ENCODE measurements around the gene PSKH1.

Gene PSKH1

DNA sequence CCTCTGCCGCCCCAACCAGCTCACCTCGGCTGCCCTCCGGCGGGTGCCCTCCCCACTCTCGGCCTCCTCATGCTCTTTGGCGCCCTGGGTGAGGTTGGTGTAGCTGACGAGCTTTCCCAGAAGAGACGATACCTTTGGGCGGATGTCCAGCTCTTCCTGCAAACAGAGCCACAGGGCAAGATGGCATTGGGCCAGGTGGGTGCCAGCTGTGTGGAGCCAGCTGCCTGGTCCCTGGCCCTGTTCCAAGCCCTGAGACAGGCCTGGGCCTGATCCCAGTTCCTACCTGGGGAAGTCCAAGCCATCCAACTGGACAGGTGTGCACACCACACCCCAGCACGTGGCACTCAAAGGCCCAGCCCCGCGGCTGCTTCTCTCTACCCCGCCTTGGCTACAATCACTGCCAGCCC is 68.5 kb downstream of the PSKH1 start:
- no peak overlapping the region for H3K4me3 ChIP-seq (ENCODE audit: low read depth, low read length)
- DNase-seq (ENCODE audit: low read depth), result peak; percentile 94
- TF ChIP-seq, protein P1, sequence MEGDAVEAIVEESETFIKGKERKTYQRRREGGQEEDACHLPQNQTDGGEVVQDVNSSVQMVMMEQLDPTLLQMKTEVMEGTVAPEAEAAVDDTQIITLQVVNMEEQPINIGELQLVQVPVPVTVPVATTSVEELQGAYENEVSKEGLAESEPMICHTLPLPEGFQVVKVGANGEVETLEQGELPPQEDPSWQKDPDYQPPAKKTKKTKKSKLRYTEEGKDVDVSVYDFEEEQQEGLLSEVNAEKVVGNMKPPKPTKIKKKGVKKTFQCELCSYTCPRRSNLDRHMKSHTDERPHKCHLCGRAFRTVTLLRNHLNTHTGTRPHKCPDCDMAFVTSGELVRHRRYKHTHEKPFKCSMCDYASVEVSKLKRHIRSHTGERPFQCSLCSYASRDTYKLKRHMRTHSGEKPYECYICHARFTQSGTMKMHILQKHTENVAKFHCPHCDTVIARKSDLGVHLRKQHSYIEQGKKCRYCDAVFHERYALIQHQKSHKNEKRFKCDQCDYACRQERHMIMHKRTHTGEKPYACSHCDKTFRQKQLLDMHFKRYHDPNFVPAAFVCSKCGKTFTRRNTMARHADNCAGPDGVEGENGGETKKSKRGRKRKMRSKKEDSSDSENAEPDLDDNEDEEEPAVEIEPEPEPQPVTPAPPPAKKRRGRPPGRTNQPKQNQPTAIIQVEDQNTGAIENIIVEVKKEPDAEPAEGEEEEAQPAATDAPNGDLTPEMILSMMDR (IDR thresholded peaks at IDR 0.05; ENCODE audit: control insufficient read depth, extremely low read depth, insufficient read depth), result no peak

GRCh38 chr16:67962135-67962534 is 69.1 kb downstream of the PSKH1 start:
- TF ChIP-seq, protein P1 (IDR thresholded peaks at IDR 0.05; ENCODE audit: control insufficient read depth, extremely low read depth, insufficient read depth), result no peak
- no peak overlapping the region for H3K4me3 ChIP-seq (ENCODE audit: low read depth, low read length)
- no peak for DNase-seq (ENCODE audit: low read depth)

- no peak for DNase-seq (ENCODE audit: low read depth)
- TF ChIP-seq, protein P1 (IDR thresholded peaks at IDR 0.05; ENCODE audit: control insufficient read depth, extremely low read depth, insufficient read depth), result no peak
- H3K4me3 ChIP-seq (ENCODE audit: low read depth, low read length), result no peak overlapping the region
Observed at GRCh38 chr16:67963292-67963661, 70.2 kb downstream of the PSKH1 start.

DNA sequence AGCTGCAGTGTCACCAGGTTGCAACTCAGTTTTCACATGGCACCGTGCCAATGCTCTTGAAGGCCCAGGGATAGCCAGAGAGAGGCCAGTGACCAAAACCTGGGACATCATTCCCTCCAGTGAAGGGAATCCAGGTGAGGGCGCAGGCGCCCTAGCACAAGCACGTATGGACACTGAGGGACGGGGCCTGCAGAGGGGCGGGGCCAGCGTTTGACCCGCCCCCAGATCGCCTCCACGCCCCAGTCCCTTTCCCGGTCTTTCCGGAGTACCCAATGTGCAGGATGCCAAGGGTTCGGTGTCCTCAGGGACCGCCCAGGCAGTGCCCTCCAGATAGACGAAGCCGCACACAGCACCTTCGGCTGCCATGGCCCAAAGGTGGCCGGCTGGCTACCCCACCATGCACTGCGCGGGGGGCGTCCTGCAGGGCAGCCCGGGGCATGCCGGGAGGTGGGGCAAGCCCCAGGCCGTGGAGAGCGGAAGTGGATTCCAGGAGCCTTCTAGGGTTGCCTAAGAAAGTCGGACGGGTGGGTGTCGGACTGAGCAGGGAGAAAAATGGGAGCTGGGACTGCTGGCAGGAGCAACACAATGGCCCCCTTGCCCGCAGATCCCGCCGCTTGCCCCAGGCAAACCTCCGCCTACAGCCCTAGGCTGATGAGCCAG is 70.7 kb downstream of the PSKH1 start:
- H3K4me3 ChIP-seq (ENCODE audit: low read depth, low read length), result no peak overlapping the region
- TF ChIP-seq, protein P1 (IDR thresholded peaks at IDR 0.05; ENCODE audit: control insufficient read depth, extremely low read depth, insufficient read depth), result no peak
- no peak for DNase-seq (ENCODE audit: low read depth)

DNA sequence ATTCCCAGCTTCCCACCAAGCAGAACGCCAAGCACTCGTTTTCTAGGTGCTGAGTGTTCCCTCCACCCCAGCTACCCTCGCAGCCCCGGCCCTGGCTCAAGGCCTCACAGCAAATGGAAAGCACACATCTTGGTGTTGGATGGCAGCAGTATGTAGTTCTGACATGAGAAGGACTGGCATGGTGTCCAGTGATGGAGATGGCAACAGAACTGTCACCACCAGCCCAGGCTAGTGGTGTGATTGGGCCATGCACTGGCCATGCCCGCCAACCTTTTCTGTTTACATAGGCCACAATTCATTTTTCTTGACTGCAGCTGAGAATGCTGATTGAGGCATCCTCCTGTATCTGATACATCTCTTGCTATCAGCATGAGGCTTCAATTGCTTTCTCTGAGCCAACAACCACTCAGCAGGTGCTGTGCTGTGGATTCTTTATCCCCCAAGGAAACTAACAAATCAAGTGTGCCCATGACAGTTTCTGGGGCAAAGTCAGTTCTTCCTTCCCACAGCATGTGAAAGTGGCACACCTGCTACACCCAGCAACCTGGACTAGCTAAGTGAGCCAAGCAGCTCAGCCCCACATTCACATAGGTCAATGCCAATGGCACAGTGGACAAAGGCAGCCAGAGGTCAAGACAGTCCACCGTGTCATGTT is 71.5 kb downstream of the PSKH1 start:
- H3K4me3 ChIP-seq (ENCODE audit: low read depth, low read length), result no peak overlapping the region
- DNase-seq (ENCODE audit: low read depth), result no peak
- TF ChIP-seq, protein P1 (IDR thresholded peaks at IDR 0.05; ENCODE audit: control insufficient read depth, extremely low read depth, insufficient read depth), result no peak

GRCh38 chr16:67965668-67966548 is 72.9 kb downstream of the PSKH1 start:
- TF ChIP-seq, protein P1 (IDR thresholded peaks at IDR 0.05; ENCODE audit: control insufficient read depth, extremely low read depth, insufficient read depth), result no peak
- DNase-seq (ENCODE audit: low read depth), result no peak
- H3K4me3 ChIP-seq (ENCODE audit: low read depth, low read length), result no peak overlapping the region
